ENCODE results near the gene RNF8. TPM values are rescaled to one million over a fixed set of nuclear protein-coding genes. Genes with fewer than 3 reads are reported as not detected.
"Not testable (repeated sequence)": the region's sequence is repeated elsewhere in the genome, so short reads cannot be mapped to it uniquely, and the experiment has no call there.

The RNF8 gene
- total RNA-seq, 2 experiments from 2014 or later = 4.9 to 5.9 TPM

DNA sequence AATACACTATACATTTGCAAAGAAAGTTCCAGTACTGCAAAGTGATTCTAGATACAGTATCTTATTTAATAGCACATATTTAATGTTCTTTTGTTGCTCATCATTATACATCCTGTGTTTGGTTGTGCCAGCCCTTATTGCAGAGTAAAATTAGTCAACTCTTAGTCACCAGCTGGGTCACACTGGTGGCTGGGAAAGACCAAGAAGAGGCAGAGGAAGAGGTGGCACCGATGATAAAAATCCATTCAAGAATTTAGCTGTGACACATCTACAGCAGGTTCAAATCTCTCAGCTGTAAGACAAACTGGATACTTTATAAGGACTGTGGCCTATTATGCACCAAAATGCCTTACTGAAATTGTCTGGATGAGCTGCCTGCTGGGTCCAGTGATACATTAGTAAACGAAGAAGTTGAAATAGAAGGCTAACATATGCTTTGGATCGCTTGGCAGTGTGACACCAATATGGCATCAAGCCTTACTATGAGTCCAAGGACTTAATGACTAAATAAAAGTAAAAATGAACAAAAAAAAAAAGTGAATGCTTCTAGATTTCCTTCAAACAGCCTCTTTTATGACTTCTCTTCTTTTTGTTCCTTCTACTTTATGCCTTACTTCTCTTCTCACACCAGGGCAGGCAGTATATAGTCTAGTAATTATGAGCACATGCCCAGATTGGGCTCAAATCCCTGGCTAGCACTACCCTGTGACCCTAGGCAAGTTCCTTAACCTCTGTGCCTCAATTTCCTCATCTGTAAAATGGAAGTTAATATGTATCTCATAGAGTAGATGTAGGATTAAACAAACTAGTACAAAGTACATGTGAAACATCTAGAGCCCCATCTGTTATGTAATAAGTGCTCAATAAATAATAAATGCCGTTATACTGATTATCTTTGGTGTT, 29.4 kb upstream of the RNF8 start:
- intact Hi-C loops (cut with DNase I, micrococcal nuclease) = loop anchor here (1.0 to 5.0 kb wide), 4 partner anchors 160 to 1168 kb away; no protein-coding TSS in a partner anchor
- Mint-ChIP-seq H3K27me3 (no peaks in the 10 kb centered on the region), H3K4me1 (ENCODE audit: low read depth) (no peaks in the 10 kb centered on the region), H3K36me3 (ENCODE audit: low read depth) (peaks cover 27% of the 10 kb centered on the region), H3K4me3 (no peak overlapping the region), H3K27ac (peak overlapping the region; percentile 16), H3K9me3 (no peaks in the 10 kb centered on the region)
- no peak overlapping the region for H3K4me3 ChIP-seq (ENCODE audit: low read length)
- no peaks in the 10 kb centered on the region for H3K27me3 ChIP-seq (ENCODE audit: control insufficient read depth in 1 of 2, insufficient read depth in 2 of 2, low read length in 2 of 2)
- ATAC-seq (ENCODE audit: poor library complexity) = no peak
- TF ChIP-seq, protein P1, sequence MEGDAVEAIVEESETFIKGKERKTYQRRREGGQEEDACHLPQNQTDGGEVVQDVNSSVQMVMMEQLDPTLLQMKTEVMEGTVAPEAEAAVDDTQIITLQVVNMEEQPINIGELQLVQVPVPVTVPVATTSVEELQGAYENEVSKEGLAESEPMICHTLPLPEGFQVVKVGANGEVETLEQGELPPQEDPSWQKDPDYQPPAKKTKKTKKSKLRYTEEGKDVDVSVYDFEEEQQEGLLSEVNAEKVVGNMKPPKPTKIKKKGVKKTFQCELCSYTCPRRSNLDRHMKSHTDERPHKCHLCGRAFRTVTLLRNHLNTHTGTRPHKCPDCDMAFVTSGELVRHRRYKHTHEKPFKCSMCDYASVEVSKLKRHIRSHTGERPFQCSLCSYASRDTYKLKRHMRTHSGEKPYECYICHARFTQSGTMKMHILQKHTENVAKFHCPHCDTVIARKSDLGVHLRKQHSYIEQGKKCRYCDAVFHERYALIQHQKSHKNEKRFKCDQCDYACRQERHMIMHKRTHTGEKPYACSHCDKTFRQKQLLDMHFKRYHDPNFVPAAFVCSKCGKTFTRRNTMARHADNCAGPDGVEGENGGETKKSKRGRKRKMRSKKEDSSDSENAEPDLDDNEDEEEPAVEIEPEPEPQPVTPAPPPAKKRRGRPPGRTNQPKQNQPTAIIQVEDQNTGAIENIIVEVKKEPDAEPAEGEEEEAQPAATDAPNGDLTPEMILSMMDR (IDR thresholded peaks at IDR 0.05) = no peak
- peak in 2 of 14 experiments; percentile 7 to 8 for DNase-seq
- POLR2A ChIA-PET = no interaction called here
- no peaks in the 10 kb centered on the region for H3K9me3 ChIP-seq (ENCODE audit: control insufficient read depth in 1 of 2, insufficient read depth in 1 of 2, low read length in 2 of 2)
- H3K4me1 ChIP-seq (ENCODE audit: insufficient read depth, low read length) = no peaks in the 10 kb centered on the region
- peaks cover 25% of the 10 kb centered on the region for H3K36me3 ChIP-seq (ENCODE audit: insufficient read depth, low read length)
- CTCF ChIA-PET = interaction anchor here (0.6 to 2.5 kb wide), 2 partner anchors 10 to 51 kb away, joined by 3 to 7 read pairs; no protein-coding TSS in a partner anchor
- no peak overlapping the region for H3K27ac ChIP-seq (ENCODE audit: low read depth in 1 of 2, low read length in 2 of 2)

GRCh38 chr6:37330345-37330744, 23.4 kb upstream of the RNF8 start:
- POLR2A ChIA-PET; H3K4me1 Mint-ChIP-seq (ENCODE audit: low read depth); H3K27ac ChIP-seq (ENCODE audit: low read depth in 1 of 2, low read length in 2 of 2); H3K4me3 Mint-ChIP-seq; H3K4me1 ChIP-seq (ENCODE audit: insufficient read depth, low read length); ATAC-seq (ENCODE audit: poor library complexity); H3K9me3 ChIP-seq (ENCODE audit: control insufficient read depth in 1 of 2, insufficient read depth in 1 of 2, low read length in 2 of 2); intact Hi-C loops (cut with DNase I, micrococcal nuclease); DNase-seq; H3K4me3 ChIP-seq (ENCODE audit: low read length); H3K9me3 Mint-ChIP-seq; H3K27me3 ChIP-seq (ENCODE audit: control insufficient read depth in 1 of 2, insufficient read depth in 2 of 2, low read length in 2 of 2); H3K27ac Mint-ChIP-seq; H3K27me3 Mint-ChIP-seq: not testable (repeated sequence)
- CTCF ChIA-PET = interaction anchor here (0.7 kb wide), 1 partner anchor 80 kb away, joined by 3 read pairs; no protein-coding TSS in a partner anchor
- peaks cover 42% of the 10 kb centered on the region for H3K36me3 Mint-ChIP-seq (ENCODE audit: low read depth)
- H3K36me3 ChIP-seq (ENCODE audit: insufficient read depth, low read length) = peaks cover 24% of the 10 kb centered on the region

- peaks cover 38% of the 10 kb centered on the region for H3K36me3 Mint-ChIP-seq (ENCODE audit: low read depth)
- DNase-seq (no peak), ATAC-seq (ENCODE audit: poor library complexity) (no peak)
- Histone ChIP-seq H3K27ac (ENCODE audit: low read depth in 1 of 2, low read length in 2 of 2) (no peak overlapping the region), H3K27me3 (ENCODE audit: control insufficient read depth in 1 of 2, insufficient read depth in 2 of 2, low read length in 2 of 2) (no peaks in the 10 kb centered on the region), H3K4me3 (ENCODE audit: low read length) (no peak overlapping the region), H3K9me3 (ENCODE audit: control insufficient read depth in 1 of 2, insufficient read depth in 1 of 2, low read length in 2 of 2) (no peaks in the 10 kb centered on the region), H3K36me3 (ENCODE audit: insufficient read depth, low read length) (peaks cover 24% of the 10 kb centered on the region), H3K4me1 (ENCODE audit: insufficient read depth, low read length) (no peaks in the 10 kb centered on the region)
- intact Hi-C loops (cut with DNase I, micrococcal nuclease) = no loop called here
- ChIA-PET POLR2A (no interaction called here), CTCF (no interaction called here)
- H3K27ac Mint-ChIP-seq = no peak overlapping the region
- H3K4me1 Mint-ChIP-seq (ENCODE audit: low read depth) = no peaks in the 10 kb centered on the region
- H3K9me3 Mint-ChIP-seq = no peaks in the 10 kb centered on the region
- TF ChIP-seq, protein P1 (IDR thresholded peaks at IDR 0.05) = no peak
- no peaks in the 10 kb centered on the region for H3K27me3 Mint-ChIP-seq
- no peak overlapping the region for H3K4me3 Mint-ChIP-seq
Observed at GRCh38 chr6:37331047-37331446, 22.7 kb upstream of the RNF8 start.
